H1 (cell line): ENCODE results near the gene PDZRN3. TPM values are rescaled to one million over a fixed set of nuclear protein-coding genes. Genes with fewer than 3 reads are reported as not detected.

Source experiments
- CTCF ChIA-PET: fragments of 300-600 bp; sonication (Branson Sonifier 250); formaldehyde crosslinking; loops from one replicate; lab custom pipeline; 2021; ENCODE audit not compliant: partially characterized antibody; lab: Charles Lee
- POLR2A ChIA-PET: fragments of 300-600 bp; sonication (Branson Sonifier 250); formaldehyde crosslinking; loops from one replicate; lab custom pipeline; 2021; ENCODE audit warnings: inconsistent platforms; ENCODE audit not compliant: partially characterized antibody; lab: Charles Lee
- DNase-seq, 2 experiments: peaks; one replicate each; pipeline versions ENCODE4 v3.0.0 to v3.0.0-alpha.2; 2010 to 2022; ENCODE audit warnings: low spot score in 2 of 2, low read depth in 1 of 2, mixed read lengths in 1 of 2
- FAIRE-seq: peaks from 2 replicates; lab custom pipeline; 2011; peaks lifted over from hg19 to GRCh38; lab: Jason Lieb, UNC
- H2AFZ ChIP-seq: 2 replicates; pipeline ENCODE4 v1.8.1; 2012; ENCODE audit warnings: low read length, inconsistent platforms
- H2AK5ac ChIP-seq: 2 replicates; pipeline ENCODE4 v1.6.1; 2013; ENCODE audit warnings: low read depth, low read length
- H2BK120ac ChIP-seq: replicated peaks from 2 replicates; pipeline ENCODE3; 2013; ENCODE audit warnings: low read depth, low read length, inconsistent platforms
- H2BK12ac ChIP-seq: 2 replicates; pipeline ENCODE4 v1.6.1; 2013; ENCODE audit warnings: low read depth, low read length
- H2BK15ac ChIP-seq: 2 replicates; pipeline ENCODE4 v1.6.1; 2013; ENCODE audit warnings: low read length
- H2BK20ac ChIP-seq: 2 replicates; pipeline ENCODE4 v1.6.1; 2013; ENCODE audit warnings: low read length
- H2BK5ac ChIP-seq: 2 replicates; pipeline ENCODE4 v1.6.1; 2013; ENCODE audit warnings: low read depth, low read length
- H3K14ac ChIP-seq: 2 replicates; pipeline ENCODE4 v1.6.1; 2013; ENCODE audit warnings: inconsistent platforms; ENCODE audit not compliant: insufficient read length
- H3K18ac ChIP-seq: 2 replicates; pipeline ENCODE4 v1.6.1; 2013; ENCODE audit warnings: low read length; ENCODE audit errors: extremely low read depth
- H3K23ac ChIP-seq: 2 replicates; pipeline ENCODE4 v1.6.1; 2013; ENCODE audit warnings: inconsistent platforms; ENCODE audit not compliant: insufficient read length
- H3K23me2 ChIP-seq: 2 replicates; pipeline ENCODE4 v1.6.1; 2013; ENCODE audit warnings: low read depth, low read length
- H3K27ac ChIP-seq: 2 replicates; pipeline ENCODE4 v1.6.1; 2011; ENCODE audit warnings: low read depth, low read length, inconsistent platforms
- H3K27me3 ChIP-seq, 4 experiments: replicated peaks in 1 of 4; 1 replicate in 1 of 4; 2 replicates in 3 of 4; pipeline versions ENCODE4 v1.6.1 to v1.8.1; 2011 to 2013; ENCODE audit warnings: low read length in 3 of 4, mild to moderate bottlenecking in 3 of 4, inconsistent platforms in 2 of 4, mixed read lengths in 2 of 4, moderate library complexity in 1 of 4; ENCODE audit not compliant: control insufficient read depth in 3 of 4, insufficient read depth in 3 of 4; ENCODE audit errors: extremely low read depth in 1 of 4
- H3K36me3 ChIP-seq, 4 experiments: 2 replicates each; pipeline versions ENCODE4 v1.6.1 to v1.8.1; 2011 to 2013; ENCODE audit warnings: mild to moderate bottlenecking in 4 of 4, low read length in 3 of 4, moderate library complexity in 2 of 4, control low read depth in 1 of 4, inconsistent platforms in 1 of 4; ENCODE audit not compliant: insufficient read depth in 4 of 4, control insufficient read depth in 2 of 4
- H3K4ac ChIP-seq: replicated peaks from 2 replicates; pipeline ENCODE3; 2013; ENCODE audit warnings: low read length, low read depth, mixed read lengths, inconsistent platforms; ENCODE audit not compliant: insufficient read length
- H3K4me1 ChIP-seq, 4 experiments: replicated peaks in 1 of 4; 1 replicate in 1 of 4; 2 replicates in 3 of 4; pipeline versions ENCODE4 v1.6.1 to v1.8.1; 2011 to 2013; ENCODE audit warnings: low read length in 3 of 4, inconsistent platforms in 2 of 4, mixed read lengths in 1 of 4; ENCODE audit not compliant: insufficient read depth in 4 of 4, control insufficient read depth in 3 of 4
- H3K4me2 ChIP-seq, 2 experiments: 2 replicates each; pipeline versions ENCODE4 v1.6.1 to v1.8.1; 2011 to 2013; ENCODE audit warnings: low read depth in 2 of 2, low read length in 2 of 2, control low read depth in 1 of 2, inconsistent platforms in 1 of 2, mild to moderate bottlenecking in 1 of 2; ENCODE audit not compliant: insufficient read depth in 1 of 2
- H3K4me3 ChIP-seq, 4 experiments: fragments of 200-600, 300-600 bp in 1 of 4; sonication (generic), shearing (Covaris generic), sonication (Bioruptor Twin) in 1 of 4; 2 replicates each; pipeline versions ENCODE4 v1.5.1 to v1.8.1; 2011 to 2016; ENCODE audit warnings: low read length in 4 of 4, low read depth in 3 of 4, control low read depth in 2 of 4, inconsistent platforms in 2 of 4, mild to moderate bottlenecking in 2 of 4, mixed read lengths in 1 of 4, moderate library complexity in 1 of 4; ENCODE audit not compliant: insufficient read depth in 2 of 4; ENCODE audit errors: extremely low read depth in 1 of 4
- H3K56ac ChIP-seq: replicated peaks from 2 replicates; pipeline ENCODE3; 2013; ENCODE audit warnings: low read depth, mild to moderate bottlenecking, mixed read lengths, low read length, inconsistent platforms; ENCODE audit not compliant: insufficient read length
- H3K79me1 ChIP-seq: 2 replicates; pipeline ENCODE4 v1.6.1; 2013; ENCODE audit warnings: low read depth, low read length, control low read depth
- H3K79me2 ChIP-seq, 2 experiments: 2 replicates each; pipeline versions ENCODE4 v1.6.1 to v1.8.1; 2012 to 2013; ENCODE audit warnings: low read length in 2 of 2, mild to moderate bottlenecking in 2 of 2, inconsistent platforms in 1 of 2; ENCODE audit not compliant: insufficient read depth in 2 of 2, control insufficient read depth in 1 of 2
- H3K9ac ChIP-seq, 4 experiments: replicated peaks in 1 of 4; 1 replicate in 1 of 4; 2 replicates in 3 of 4; pipeline versions ENCODE4 v1.6.1 to v1.8.1; 2011 to 2013; ENCODE audit warnings: low read depth in 3 of 4, low read length in 3 of 4, control low read depth in 2 of 4, mild to moderate bottlenecking in 2 of 4, moderate library complexity in 2 of 4, inconsistent platforms in 1 of 4; ENCODE audit errors: extremely low read depth in 1 of 4
- H3K9me3 ChIP-seq, 2 experiments: 2 replicates each; pipeline versions ENCODE4 v1.6.1 to v1.8.1; 2012 to 2013; ENCODE audit warnings: mild to moderate bottlenecking in 2 of 2, moderate library complexity in 2 of 2, control low read depth in 1 of 2, inconsistent platforms in 1 of 2, low read depth in 1 of 2, low read length in 1 of 2, mixed read lengths in 1 of 2; ENCODE audit not compliant: insufficient read depth in 2 of 2
- H4K20me1 ChIP-seq, 2 experiments: replicated peaks in 1 of 2; 2 replicates each; pipeline versions ENCODE3 to v1.8.1; 2011 to 2013; ENCODE audit warnings: inconsistent platforms in 2 of 2, low read length in 2 of 2, mild to moderate bottlenecking in 1 of 2; ENCODE audit not compliant: insufficient read depth in 2 of 2, control insufficient read depth in 1 of 2
- H4K5ac ChIP-seq: 2 replicates; pipeline ENCODE4 v1.6.1; 2013; ENCODE audit warnings: low read length, low read depth, mixed read lengths, inconsistent platforms; ENCODE audit not compliant: insufficient read length
- H4K8ac ChIP-seq: 2 replicates; pipeline ENCODE4 v1.8.0; 2013; ENCODE audit warnings: mild to moderate bottlenecking, moderate library complexity, low read length, inconsistent platforms; ENCODE audit not compliant: insufficient read depth; ENCODE audit errors: extremely low read depth
- H4K91ac ChIP-seq: replicated peaks from 2 replicates; pipeline ENCODE3; 2013; ENCODE audit warnings: low read length, mixed read lengths, inconsistent platforms; ENCODE audit not compliant: insufficient read length
- EZH2 ChIP-seq: fragments of 200-600 bp; sonication (generic); IDR thresholded peaks from 2 replicates; pipeline ENCODE4 v1.7.1; 2012; ENCODE audit warnings: low read depth, mild to moderate bottlenecking, moderate library complexity, low read length, inconsistent platforms; ENCODE audit not compliant: severe bottlenecking
- NRF1 ChIP-seq: IDR thresholded peaks from 2 replicates; pipeline ENCODE4 v1.6.1; 2011; ENCODE audit warnings: mild to moderate bottlenecking, low read depth, low read length, improper control_type of control experiment
- POLR2A ChIP-seq, 2 experiments: IDR thresholded peaks; 1 replicate in 1 of 2; 2 replicates in 1 of 2; pipeline ENCODE4 v1.6.1; 2011; ENCODE audit warnings: low read depth in 2 of 2, low read length in 2 of 2, mild to moderate bottlenecking in 2 of 2; ENCODE audit errors: control extremely low read depth in 1 of 2
- SUZ12 ChIP-seq: fragments of 200-600 bp; sonication (generic); IDR thresholded peaks from 2 replicates; pipeline ENCODE4 v1.6.1; 2012; ENCODE audit warnings: mild to moderate bottlenecking, inconsistent platforms, low read length, moderate library complexity, mixed read lengths
- WGBS, 2 experiments: shearing (Covaris generic) in 1 of 2; methylation state at CpG; one replicate each; pipeline versions ENCODE4 v1.1.6 to v1.1.7; 2013 to 2015; ENCODE audit warnings: low lambda C conversion rate in 2 of 2, mixed read lengths in 2 of 2, inconsistent platforms in 1 of 2, low coverage in 1 of 2, missing lambda C conversion rate in 1 of 2; ENCODE audit not compliant: insufficient replicate concordance in 2 of 2, insufficient coverage in 1 of 2, insufficient read length in 1 of 2; ENCODE audit errors: extremely low coverage in 1 of 2, missing lambda C conversion rate in 1 of 2; 5-methylcytosine and 5-hydroxymethylcytosine counted together
- polyA plus RNA-seq, 7 experiments: library from polyadenylated mRNA; depleted of rRNA in 3 of 7; stranded (reverse) in 5 of 7; unstranded in 2 of 7; fragments of >200 nt in 5 of 7; fragments of 200-250 nt in 2 of 7; gene quantifications; 1 replicate in 5 of 7; 2 replicates in 1 of 7; 4 replicates in 1 of 7; pipeline versions ENCODE4 v1.2.1 to v1.2.3, GENCODE V29; 2011 to 2013; ENCODE audit warnings: missing spikeins in 2 of 7, mixed read lengths in 2 of 7
- total RNA-seq: library from RNA; stranded (reverse); fragmentation: NEBNext Ultra II Directional; extraction: Animal tissue kit (Norgen Biotek cat#: 25700); gene quantifications from 2 replicates; pipeline ENCODE4 v1.2.1, GENCODE V29; 2021

Gene PDZRN3
- total and polyA plus RNA-seq, 2 of the 8 experiments (the other 6 are each of a cell fraction or from before 2014, with no cell fraction given), result 4.2 to 20.5 TPM

DNA sequence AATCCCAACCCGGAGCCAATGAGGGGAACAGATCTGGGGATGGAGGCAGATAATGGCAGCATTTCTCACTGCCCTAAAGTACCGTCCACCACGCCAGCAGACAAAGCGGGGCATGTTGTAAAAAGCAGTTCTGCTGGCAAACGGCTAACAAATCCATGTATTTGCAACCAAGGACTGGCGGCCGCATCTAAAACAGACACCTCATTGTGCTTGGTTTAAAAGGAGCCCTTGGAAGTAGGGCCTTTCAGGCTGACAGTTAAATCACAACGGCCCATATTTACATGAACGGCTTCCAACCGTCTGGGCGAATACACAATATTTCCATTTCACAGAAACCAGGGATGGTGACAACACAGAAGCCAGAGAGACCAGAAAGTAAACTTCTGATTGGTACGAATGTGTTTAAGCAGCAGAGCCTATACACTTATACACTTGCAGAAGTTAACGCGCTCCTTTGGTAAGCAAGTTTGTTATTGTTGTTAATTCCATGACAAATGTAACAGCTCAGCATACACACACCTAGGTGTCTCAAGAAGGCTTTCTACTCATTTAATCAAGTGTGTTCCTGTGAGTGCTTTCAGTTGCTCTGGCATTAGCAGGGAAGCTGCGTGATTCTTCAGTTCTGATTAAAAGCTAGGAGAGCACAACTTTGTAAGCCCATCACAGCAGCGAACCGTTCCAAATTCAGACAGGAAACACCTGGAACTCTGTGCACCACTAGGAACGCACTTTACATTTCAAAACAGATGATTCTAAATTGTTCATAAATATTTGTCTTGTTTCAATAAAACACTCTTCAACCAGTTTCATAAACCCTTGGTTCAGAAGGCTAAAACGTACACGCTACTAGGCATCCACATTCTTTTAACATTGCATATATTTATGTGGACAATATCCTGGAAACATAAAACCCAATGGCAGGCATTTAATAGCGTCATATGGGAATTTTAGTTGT is 112.9 kb downstream of the PDZRN3 start:
- H3K4me1 ChIP-seq, result peaks cover 6 to 12% (median 11%) of the 10 kb centered on the region in 4 experiments

More for the DNA sequence above, 112.9 kb downstream of the PDZRN3 start:
- Histone ChIP-seq H2BK20ac (no peak overlapping the region), H2BK120ac (no peak overlapping the region), H4K91ac (no peak overlapping the region), H3K23me2 (no peaks in the 10 kb centered on the region), H3K27ac (no peak overlapping the region), H2BK12ac (no peak overlapping the region), H3K9ac (no peak overlapping the region; a peak in 1 of 7 replicates), H3K4me2 (peak overlapping the region; percentile 43 to 53), H3K27me3 (peaks cover 0 to 9% (median 0%) of the 10 kb centered on the region in 4 experiments; a peak in 4 of 7 replicates), H3K23ac (no peak overlapping the region), H3K9me3 (no peaks in the 10 kb centered on the region), H2AK5ac (no peak overlapping the region), H3K18ac (no peak overlapping the region), H3K36me3 (no peaks in the 10 kb centered on the region), H4K20me1 (peaks cover 0 to 4% of the 10 kb centered on the region in 2 experiments), H3K14ac (no peak overlapping the region), H3K4me3 (peak overlapping the region in 1 of 4 experiments; percentile 8; a peak in 1 of 8 replicates), H3K79me1 (no peaks in the 10 kb centered on the region; the same call in 1 of the 2 replicates), H3K79me2 (peaks cover 0 to under 1% of the 10 kb centered on the region in 2 experiments; a peak in 1 of 4 replicates), H2BK5ac (no peak overlapping the region), H4K5ac (no peak overlapping the region), H3K4ac (no peak overlapping the region), H4K8ac (no peak overlapping the region), H3K56ac (no peak overlapping the region), H2BK15ac (no peak overlapping the region), H2AFZ (no peak overlapping the region)
- POLR2A ChIA-PET, result interaction anchor here (0.6 kb wide), 2 partner anchors 129 to 384 kb away, joined by 3 to 4 read pairs; no protein-coding TSS in a partner anchor
- no peak for DNase-seq
- WGBS, 2 experiments, result 50% methylated on average over 21 of the region's 21 CpGs; no CpG with 5 or more reads in 1 of the 2 experiments
- TF ChIP-seq SUZ12 (no peak), NRF1 (no peak), POLR2A (IDR thresholded peaks at IDR 0.05; ENCODE audit: control extremely low read depth in 1 of 2, low read depth in 2 of 2, low read length in 2 of 2) (no peak), EZH2 (no peak)
- CTCF ChIA-PET, result interaction anchor here (0.7 to 1.6 kb wide), 5 partner anchors 105 to 336 kb away, joined by 3 to 4 read pairs (median 3); no protein-coding TSS in a partner anchor
- peak; percentile 48 for FAIRE-seq
